NCI-H2196 treated with DMSO at 0.1 percent for 48 hours (cell line): ENCODE measurements around the gene C11orf21.

Source experiments
- DNase-seq: peaks from one replicate; lab custom pipeline; 2025; ENCODE audit not compliant: unreplicated experiment; lab: John Stamatoyannopoulos, UW

Gene C11orf21

DNA sequence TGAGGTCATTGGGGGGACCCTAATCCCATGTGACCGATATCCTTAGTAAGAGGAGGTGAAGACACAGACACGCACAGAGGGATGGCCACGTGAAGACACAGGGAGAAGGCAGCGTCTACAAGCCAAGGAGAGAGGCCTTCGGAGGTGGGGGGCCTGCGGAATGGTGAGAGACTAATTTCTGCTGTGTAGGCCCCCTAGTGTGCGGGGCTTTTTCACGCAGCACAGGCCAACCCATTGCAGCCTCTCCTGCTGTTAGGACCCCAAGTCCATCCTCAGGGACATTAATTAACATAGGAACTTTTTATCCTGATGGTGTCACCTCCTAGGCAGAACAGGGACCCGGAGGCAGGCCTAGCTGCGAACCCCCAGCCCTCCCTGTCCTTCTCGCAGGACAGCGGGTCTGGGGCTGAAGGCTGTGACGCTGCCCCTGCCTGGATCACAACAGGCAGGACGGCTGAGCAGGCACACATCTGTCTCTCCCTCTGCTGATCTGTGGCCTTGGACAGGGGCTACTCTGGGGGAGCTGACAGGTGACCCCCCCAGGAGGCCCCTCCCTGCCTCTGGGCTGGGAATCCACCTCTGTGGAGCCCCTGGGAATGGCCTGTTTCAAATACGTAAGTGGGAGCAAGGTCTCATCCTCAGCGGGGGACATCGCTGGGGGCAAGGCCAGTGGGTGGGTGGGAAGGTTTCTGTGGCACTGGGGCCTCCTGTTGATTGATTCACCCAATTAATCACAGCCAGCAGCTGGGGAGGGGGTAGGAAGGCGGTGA lies 39.2 kb downstream of the C11orf21 start:
- no peak for DNase-seq

- no peak for DNase-seq
Measured at GRCh38 chr11:2261436-2262230, 40.1 kb downstream of the C11orf21 start.

GRCh38 chr11:2260491-2261364 lies 41.0 kb downstream of the C11orf21 start:
- no peak for DNase-seq

- DNase-seq: no peak
Measured at GRCh38 chr11:2259897-2260451, 41.7 kb downstream of the C11orf21 start.

DNA sequence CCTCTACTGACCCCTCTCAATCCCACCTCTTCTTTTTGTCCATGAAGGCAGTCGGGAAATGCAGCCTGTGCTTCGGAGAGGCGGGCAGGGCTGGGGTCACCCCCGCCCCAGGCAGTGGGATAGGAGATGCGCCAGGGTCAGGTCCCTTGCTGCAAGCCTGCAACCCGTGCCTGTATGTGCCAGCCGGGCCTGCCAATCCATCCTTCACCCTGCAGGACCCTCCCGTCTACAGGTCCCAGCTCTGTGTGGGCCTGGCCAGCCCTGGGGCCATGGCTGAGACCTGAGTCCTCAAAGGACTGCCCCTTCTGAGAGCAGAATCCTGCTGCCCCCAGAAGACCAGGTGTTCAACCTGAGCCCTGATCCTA lies 42.3 kb downstream of the C11orf21 start:
- no peak for DNase-seq

DNA sequence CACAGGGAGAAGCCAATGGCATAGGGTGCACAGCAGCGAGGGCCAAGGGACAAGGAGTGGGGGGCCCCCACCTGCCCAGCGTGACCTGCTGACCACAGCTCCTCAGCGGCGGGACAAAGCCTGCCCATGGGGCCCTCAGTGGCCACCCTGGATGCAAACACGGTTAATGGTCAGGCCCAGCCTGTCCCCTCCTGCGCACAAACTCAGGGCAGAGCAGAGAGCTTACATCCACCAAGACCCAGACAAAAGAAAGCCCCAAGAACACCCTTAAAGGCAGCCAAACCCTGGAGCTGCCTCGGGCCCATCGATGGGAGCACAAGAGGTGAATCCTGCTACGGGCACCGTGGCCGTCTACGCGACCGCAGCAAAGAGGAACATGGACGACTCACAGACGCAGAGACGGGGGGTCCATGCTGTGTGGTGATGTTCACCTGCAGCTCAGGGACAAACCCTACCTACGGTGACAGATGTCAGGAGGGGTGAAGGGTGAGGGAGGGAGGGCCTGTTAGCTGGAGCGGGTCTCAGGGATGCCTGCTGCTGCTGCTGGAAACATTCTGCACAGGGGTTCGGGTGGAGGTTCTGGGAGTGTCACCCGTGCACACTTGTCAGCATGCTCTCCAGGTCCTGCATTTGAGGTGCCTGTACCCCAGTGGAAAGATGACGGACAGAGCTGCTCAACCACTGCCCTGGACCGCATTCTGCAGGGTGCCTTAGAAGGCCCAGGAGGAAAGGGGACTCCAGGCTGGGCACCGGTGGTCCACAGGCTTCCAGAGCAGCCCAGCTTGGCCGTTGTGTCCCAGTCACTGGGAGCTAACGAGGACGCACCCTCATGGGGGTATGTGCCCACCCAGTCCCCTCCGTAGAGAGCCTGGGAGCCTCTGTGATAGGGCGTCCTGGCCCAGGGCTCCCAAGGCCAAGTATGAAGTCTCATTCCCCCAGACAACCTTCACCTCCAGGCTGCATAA lies 42.9 kb downstream of the C11orf21 start:
- no peak for DNase-seq

DNA sequence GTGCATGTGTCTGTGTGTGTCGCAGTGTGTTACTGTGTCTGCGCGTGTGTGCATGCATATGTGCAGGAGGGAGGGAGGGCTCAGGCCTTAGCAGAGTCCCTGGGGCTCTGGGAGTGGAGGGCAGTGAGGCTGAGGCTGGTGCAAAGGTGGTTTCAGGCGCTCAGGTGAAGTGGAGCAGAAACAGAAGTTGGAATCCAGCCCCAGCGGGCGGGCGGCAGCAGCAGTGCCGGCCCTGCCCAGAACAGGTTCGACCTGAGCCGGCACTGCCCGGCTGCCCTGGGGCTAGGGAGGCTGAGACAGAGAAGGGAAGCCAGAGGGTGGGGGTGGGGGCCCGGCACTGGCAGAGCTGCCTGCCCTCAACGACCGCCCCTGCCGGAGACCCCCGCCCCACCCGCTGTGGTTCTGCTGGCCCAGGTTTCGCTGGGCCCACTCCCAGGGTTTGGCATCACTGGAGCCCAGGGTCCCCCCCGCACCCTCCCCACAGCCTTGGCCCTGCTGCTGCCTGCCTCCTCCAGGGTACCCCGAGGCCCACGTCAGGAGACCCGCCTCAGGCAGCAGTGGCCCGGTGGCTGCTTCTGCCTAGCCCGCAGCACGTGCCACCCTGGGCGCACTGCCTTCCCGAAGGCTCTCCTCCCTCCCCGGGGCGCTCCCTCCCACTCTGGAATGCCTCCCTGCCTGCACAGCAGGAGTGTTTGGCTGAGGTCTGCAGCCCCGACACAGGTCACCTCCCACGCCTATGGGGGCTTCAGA lies 44.6 kb downstream of the C11orf21 start:
- no peak for DNase-seq

- DNase-seq: no peak
Measured at GRCh38 chr11:2256293-2256913, 45.3 kb downstream of the C11orf21 start.

- DNase-seq: no peak
Measured at GRCh38 chr11:2252018-2252417, 49.7 kb downstream of the C11orf21 start.

DNA sequence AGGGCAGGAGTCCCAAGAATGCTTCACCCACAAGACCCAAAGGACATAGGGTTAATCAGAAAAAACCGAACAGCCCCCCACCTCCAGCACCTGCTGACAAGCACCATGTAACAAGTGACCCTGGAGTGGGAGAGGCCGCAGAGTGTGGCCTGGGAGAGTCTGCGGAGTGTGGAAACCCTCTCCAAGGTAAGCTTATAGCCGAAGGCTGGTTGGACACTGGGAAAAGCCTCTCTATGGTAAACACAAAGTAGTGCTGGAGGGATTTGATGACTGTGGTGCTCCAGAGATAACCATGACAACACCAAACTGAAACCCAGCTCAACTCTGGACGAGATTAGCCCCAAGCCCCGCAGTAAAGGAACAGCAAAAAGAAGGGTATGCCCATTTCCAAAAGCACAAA lies 50.6 kb downstream of the C11orf21 start:
- no peak for DNase-seq

GRCh38 chr11:2250485-2250884 lies 51.2 kb downstream of the C11orf21 start:
- no peak for DNase-seq

DNA sequence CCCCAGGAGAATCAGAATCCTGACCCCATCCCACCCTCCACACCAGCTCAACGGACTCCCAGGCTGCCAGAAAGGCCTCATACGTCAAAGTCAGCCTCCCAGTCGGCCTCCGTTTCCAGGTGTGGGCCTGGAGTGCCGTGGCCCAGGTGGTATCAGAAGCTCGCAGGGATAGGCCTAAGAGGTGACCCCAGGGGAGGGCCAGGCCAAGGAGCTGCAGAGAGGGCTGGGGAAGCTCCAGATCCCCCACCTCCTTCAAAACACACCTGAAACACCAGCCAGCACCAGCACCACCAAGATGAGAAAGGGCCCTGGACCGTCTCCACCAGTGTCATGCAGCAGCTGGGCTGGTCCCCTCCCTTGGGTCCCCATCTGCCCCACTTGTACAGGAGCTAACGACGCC lies 51.7 kb downstream of the C11orf21 start:
- no peak for DNase-seq

DNA sequence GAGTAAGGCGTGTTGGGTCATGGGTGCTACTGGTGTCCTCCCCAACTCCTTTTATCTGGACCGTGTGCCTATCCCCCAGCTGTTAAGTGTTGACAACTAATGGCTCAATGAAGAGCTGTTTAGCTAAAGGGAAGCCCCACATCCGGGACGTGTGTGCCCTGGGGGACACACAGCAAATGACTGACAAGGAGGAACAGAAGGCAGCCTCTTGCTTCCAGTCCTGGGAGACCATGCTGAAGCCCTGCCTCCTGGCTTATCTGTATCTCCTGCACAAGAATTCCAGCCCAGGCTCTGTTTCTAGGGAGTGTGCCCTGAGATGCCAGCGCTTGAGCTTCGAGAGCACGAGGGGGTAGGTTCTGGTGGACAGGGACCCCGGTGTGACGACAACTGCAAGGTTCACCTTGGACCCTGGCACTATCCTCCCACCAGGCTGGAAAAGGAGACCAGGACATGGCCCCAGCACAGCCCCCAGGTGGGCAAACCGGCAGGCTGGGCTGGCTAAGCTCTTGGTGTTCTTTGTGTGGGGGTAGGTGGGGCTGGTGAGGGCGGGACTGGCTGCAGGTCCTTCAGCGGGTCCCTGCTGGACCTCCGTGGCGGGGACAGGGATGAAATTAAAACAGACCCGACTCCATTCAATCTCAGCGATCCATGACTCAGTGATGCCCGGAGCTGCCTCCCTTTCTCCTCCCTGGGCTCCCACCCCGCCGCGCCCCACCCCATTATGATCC lies 52.4 kb downstream of the C11orf21 start:
- no peak for DNase-seq

- no peak for DNase-seq
Measured at GRCh38 chr11:2248762-2249161, 53.0 kb downstream of the C11orf21 start.

DNA sequence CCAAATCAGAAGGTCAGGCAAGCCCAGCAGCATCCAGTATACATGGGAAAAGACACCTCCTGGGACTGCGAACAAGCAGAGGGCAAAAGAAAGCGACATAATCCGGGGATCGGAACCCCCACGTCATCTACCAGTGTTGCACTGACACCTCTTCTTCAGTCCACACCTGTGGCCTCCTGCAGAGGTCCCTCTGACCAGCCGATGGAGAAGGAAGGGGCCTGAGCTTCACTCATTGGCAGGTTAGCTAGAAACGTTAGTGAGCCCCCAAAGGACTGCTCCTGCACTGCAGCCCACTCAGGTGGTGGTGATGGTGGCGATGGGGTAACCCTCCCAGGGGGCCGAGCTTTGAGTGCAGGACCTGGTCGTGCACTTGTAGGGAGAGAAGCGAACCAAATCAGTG lies 53.5 kb downstream of the C11orf21 start:
- DNase-seq: no peak

- no peak for DNase-seq
Measured at GRCh38 chr11:2247496-2247895, 54.2 kb downstream of the C11orf21 start.
